ENCODE results near the gene SHH.

The SHH gene

GRCh38 chr7:155755026-155755425 lies 57.2 kb downstream of the SHH start:
- DNase-seq (ENCODE audit: low spot score): no peak
- no peak overlapping the region for H3K4me3 ChIP-seq
- H3K27ac ChIP-seq: no peak overlapping the region
- TF ChIP-seq CTCF (IDR thresholded peaks at IDR 0.05): no peak

- DNase-seq (ENCODE audit: low spot score): no peak
- no peak for TF ChIP-seq CTCF (IDR thresholded peaks at IDR 0.05)
- Histone ChIP-seq H3K4me3 (no peak overlapping the region), H3K27ac (no peak overlapping the region)
These were observed 58.1 kb downstream of the SHH start for GRCh38 chr7:155754165-155754564.

DNA sequence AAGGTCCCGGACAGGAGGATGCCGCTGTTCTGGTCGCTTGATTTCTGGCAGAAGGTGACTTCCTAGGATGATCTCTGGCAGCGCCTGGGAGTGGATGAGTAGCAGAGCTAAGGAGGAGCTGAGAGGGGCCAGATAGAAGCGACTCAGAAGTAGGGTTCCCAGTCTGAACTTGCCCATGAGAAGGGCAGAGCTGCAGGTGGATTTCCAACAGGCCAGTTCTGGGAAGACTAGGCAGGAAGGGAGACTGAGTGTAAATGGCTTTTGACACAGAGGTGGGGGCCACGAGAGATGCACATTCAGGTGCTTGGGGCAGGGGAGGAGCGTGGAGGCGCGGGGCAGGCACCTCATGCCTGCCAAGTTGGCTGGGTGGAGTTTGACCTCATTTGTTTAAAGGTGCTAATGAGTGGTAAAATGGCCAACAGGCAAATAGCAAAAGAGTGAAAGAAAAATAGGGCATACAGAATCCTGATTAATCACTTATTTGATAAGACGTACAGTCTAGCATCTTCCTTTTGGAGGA lies 58.8 kb downstream of the SHH start:
- Histone ChIP-seq H3K4me3 (no peak overlapping the region), H3K27ac (no peak overlapping the region)
- DNase-seq (ENCODE audit: low spot score): no peak
- TF ChIP-seq CTCF (IDR thresholded peaks at IDR 0.05): no peak

DNA sequence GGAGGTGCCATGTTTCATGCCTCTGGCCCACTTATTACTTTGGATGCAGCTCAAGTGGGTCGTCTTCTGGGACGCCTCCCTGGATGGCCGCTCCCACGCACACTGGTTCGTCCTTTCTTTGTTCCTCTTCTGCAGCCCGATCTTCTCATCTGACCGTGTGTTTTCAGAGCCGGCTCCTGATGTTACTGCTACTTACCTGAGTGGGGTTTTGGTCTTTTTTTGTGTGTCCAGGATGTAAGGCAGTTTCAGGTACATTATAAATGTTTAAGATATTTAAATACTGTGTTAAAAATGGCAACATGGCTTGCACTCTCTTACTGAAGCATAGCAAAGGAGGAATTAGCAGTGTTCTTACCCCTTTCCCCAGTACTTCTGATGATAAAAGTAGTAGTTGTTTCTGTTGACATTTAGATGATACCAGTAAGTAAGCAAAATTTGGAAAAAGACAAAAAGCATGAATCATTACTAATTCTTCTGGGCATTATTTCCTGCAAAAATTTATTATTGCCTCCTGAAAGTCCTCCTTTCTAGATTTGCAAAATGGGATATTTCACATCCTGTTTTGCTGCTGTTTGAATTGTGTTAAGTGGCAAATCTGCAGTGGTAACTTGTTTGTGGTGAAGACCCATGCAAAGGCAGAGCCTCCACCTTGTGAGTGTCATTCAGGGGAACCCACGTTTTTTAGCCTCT lies 59.4 kb downstream of the SHH start:
- no peak overlapping the region for H3K27ac ChIP-seq
- TF ChIP-seq CTCF (IDR thresholded peaks at IDR 0.05): no peak
- no peak for DNase-seq (ENCODE audit: low spot score)
- no peak overlapping the region for H3K4me3 ChIP-seq

DNA sequence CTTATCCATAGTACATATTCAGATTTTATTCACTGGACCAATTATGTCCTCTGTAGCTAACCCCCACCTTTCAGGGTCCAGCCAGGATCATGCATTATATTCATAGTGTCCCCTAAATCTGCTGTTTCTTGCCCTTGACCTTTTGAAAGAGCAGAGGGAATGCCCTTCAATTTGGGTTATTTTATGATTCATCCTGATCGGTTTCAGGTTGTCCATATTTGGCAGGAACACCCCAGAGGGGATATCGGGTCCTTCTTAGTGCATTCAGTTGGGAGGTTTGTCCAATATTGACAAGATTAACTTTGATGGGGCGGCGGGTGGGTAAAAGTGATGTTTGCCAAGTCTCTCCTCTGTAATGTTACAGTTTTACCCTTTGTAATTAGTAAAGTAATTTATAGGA lies 60.9 kb downstream of the SHH start:
- no peak for DNase-seq (ENCODE audit: low spot score)
- Histone ChIP-seq H3K27ac (no peak overlapping the region), H3K4me3 (no peak overlapping the region)
- no peak for TF ChIP-seq CTCF (IDR thresholded peaks at IDR 0.05)

- H3K4me3 ChIP-seq: no peak overlapping the region
- TF ChIP-seq CTCF (IDR thresholded peaks at IDR 0.05): no peak
- no peak for DNase-seq (ENCODE audit: low spot score)
- no peak overlapping the region for H3K27ac ChIP-seq
These were observed 61.8 kb downstream of the SHH start for GRCh38 chr7:155750255-155751125.

Measured in coronary artery (tissue), 2 donors.